Gastroesophageal sphincter (tissue), 3 donors: ENCODE measurements around the gene MYL11.

Source experiments
- CTCF ChIP-seq, 4 experiments: fragments of 200-600 bp in 2 of 4; fragments of 450-650 bp in 2 of 4; sonication (generic) in 1 of 4; IDR thresholded peaks; one replicate each; pipeline ENCODE4 v1.5.1; 2017 to 2019; ENCODE audit warnings: antibody characterized with exemption in 4 of 4, mild to moderate bottlenecking in 2 of 4, moderate library complexity in 2 of 4
- EP300 ChIP-seq: sonication (generic); formaldehyde crosslinking; IDR thresholded peaks from one replicate; pipeline ENCODE4 v1.6.1; 2017; ENCODE audit warnings: antibody characterized with exemption, mild to moderate bottlenecking
- POLR2AphosphoS5 ChIP-seq: sonication (generic); formaldehyde crosslinking; IDR thresholded peaks from one replicate; pipeline ENCODE4 v1.6.1; 2017; ENCODE audit warnings: antibody characterized with exemption

- TF ChIP-seq CTCF (IDR thresholded peaks at IDR 0.05): no peak
- TF ChIP-seq EP300: no peak
- TF ChIP-seq POLR2AphosphoS5: no peak
Observed at GRCh38 chr16:30351001-30351441, 23.6 kb upstream of the MYL11 start.
